ENCODE data around the gene SH2D5.

SH2D5 gene

DNA sequence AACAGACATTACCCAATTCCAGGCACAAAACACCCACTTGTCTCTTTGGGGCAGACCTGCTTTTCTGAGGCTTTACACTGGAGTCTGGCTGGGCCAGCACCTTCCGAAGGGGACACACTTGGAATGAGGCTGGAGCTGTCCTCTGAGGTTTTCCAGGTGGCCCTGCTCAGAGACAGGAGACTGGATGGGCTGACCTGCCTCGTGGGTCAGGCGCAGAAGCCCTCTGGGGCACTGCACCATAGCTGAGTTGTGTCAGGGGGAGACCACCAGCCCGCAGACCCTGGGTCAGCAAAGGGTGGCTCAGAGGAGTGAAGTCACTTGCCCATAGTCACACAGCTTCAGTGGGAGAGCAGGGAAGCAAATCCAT is 1.8 kb downstream of the SH2D5 start:
- H3K27me3 ChIP-seq (ENCODE audit: insufficient read depth, low read depth): peaks cover 55% of the 10 kb centered on the region
- H2AFZ ChIP-seq (ENCODE audit: low read depth): no peak overlapping the region
- no peak overlapping the region for H3K4me3 ChIP-seq (IDR thresholded peaks at IDR 0.05; ENCODE audit: insufficient read depth, low read depth, low read length)
- H3K27ac ChIP-seq: no peak overlapping the region
- no peaks in the 10 kb centered on the region for H3K79me2 ChIP-seq (ENCODE audit: insufficient read depth, low read depth)
- no peak overlapping the region; the same call in 1 of the 2 replicates for H3K4me2 ChIP-seq
- H3K36me3 ChIP-seq (ENCODE audit: insufficient read depth): no peaks in the 10 kb centered on the region
- no peaks in the 10 kb centered on the region for H4K20me1 ChIP-seq (ENCODE audit: insufficient read depth)
- no peak overlapping the region for H3K9ac ChIP-seq
- peaks cover 25% of the 10 kb centered on the region for H3K4me1 ChIP-seq (ENCODE audit: low read depth, poor library complexity, severe bottlenecking)
- TF ChIP-seq, protein P1, sequence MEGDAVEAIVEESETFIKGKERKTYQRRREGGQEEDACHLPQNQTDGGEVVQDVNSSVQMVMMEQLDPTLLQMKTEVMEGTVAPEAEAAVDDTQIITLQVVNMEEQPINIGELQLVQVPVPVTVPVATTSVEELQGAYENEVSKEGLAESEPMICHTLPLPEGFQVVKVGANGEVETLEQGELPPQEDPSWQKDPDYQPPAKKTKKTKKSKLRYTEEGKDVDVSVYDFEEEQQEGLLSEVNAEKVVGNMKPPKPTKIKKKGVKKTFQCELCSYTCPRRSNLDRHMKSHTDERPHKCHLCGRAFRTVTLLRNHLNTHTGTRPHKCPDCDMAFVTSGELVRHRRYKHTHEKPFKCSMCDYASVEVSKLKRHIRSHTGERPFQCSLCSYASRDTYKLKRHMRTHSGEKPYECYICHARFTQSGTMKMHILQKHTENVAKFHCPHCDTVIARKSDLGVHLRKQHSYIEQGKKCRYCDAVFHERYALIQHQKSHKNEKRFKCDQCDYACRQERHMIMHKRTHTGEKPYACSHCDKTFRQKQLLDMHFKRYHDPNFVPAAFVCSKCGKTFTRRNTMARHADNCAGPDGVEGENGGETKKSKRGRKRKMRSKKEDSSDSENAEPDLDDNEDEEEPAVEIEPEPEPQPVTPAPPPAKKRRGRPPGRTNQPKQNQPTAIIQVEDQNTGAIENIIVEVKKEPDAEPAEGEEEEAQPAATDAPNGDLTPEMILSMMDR (conservative IDR thresholded peaks at IDR 0.05; ENCODE audit: low read depth, low read length): no peak

DNA sequence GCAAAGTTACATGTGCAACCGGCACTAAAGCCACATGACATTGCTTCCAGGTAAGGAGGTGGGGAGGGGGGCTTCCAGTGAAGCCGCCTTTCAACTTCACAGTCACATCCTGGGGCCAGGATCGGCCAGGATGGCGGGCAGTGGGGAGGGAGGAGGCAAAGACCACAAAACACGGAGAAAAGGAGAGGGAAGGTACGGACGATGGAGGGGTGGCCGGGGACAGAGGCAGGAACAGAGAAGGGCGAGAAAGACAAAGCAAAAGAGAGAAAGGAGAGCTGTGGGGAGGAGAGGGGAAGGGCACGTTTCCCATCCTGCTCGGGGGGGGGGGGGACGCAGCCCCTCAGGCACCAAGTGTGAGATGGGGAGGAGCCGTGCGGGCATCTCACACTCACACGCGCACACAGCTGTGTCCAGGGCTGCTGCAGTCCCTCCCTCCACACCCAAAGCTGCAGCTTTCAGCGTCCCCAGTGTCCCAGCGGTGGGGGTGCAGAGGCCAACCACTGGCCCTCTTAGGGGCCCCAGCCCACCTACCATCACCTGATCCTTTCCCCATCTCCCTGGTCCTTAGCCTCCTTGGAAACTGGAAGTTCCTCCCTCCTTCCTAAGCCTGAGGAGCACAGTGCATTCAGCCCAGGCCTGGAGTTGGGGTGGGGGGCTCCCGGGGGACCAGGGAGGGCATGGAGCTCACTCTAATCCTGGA is 2.4 kb downstream of the SH2D5 start:
- Histone ChIP-seq H3K27me3 (ENCODE audit: insufficient read depth, low read depth) (peaks cover 60% of the 10 kb centered on the region), H4K20me1 (ENCODE audit: insufficient read depth) (no peaks in the 10 kb centered on the region), H3K4me1 (ENCODE audit: low read depth, poor library complexity, severe bottlenecking) (peaks cover 25% of the 10 kb centered on the region), H2AFZ (ENCODE audit: low read depth) (no peak overlapping the region), H3K4me3 (IDR thresholded peaks at IDR 0.05; ENCODE audit: insufficient read depth, low read depth, low read length) (no peak overlapping the region), H3K79me2 (ENCODE audit: insufficient read depth, low read depth) (no peaks in the 10 kb centered on the region), H3K36me3 (ENCODE audit: insufficient read depth) (no peaks in the 10 kb centered on the region), H3K4me2 (no peak overlapping the region), H3K9ac (no peak overlapping the region), H3K27ac (no peak overlapping the region)
- TF ChIP-seq, protein P1 (conservative IDR thresholded peaks at IDR 0.05; ENCODE audit: low read depth, low read length): no peak

DNA sequence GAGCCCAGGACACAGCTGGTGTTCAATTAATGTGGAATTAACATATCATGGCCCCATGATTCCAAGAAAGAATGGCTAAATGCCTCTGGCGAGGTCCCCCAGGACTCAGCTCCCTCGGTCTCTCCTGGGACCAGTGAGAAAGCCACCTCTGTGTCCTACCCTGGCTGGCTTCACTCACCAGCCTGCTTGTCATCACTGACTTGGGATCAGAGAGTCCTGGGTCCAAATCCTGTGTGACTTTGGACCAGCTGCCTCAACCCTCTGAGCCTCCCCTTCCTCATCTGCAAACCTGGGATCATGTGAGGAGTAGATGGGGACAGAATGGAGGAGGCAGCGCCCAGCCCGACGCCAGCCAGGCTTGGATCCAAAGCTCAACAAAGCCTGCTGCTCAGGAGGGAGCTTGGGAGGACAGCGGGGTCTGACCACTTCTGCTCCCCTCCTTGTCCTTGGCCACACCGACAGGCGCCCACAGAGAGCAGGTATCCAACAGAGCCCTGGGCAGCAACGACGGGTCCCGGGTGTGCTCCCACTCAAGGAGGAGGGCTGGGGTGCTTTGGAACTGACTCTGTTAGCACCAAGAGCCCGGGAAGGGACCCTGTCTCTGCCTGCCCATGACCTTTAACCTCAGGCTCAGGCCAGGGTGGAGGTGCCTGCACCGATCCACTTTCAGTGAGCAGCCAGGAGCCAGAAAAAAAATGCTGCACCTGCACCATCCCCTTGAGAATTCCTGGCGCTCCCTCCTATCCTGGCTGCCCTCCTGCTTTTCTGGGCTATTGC is 3.2 kb downstream of the SH2D5 start:
- H3K27ac ChIP-seq: no peak overlapping the region
- H3K4me3 ChIP-seq (IDR thresholded peaks at IDR 0.05; ENCODE audit: insufficient read depth, low read depth, low read length): no peak overlapping the region
- no peaks in the 10 kb centered on the region for H4K20me1 ChIP-seq (ENCODE audit: insufficient read depth)
- H2AFZ ChIP-seq (ENCODE audit: low read depth): no peak overlapping the region
- TF ChIP-seq, protein P1 (conservative IDR thresholded peaks at IDR 0.05; ENCODE audit: low read depth, low read length): no peak
- H3K36me3 ChIP-seq (ENCODE audit: insufficient read depth): no peaks in the 10 kb centered on the region
- peaks cover 64% of the 10 kb centered on the region for H3K27me3 ChIP-seq (ENCODE audit: insufficient read depth, low read depth)
- no peak overlapping the region for H3K4me2 ChIP-seq
- no peaks in the 10 kb centered on the region for H3K79me2 ChIP-seq (ENCODE audit: insufficient read depth, low read depth)
- peaks cover 22% of the 10 kb centered on the region for H3K4me1 ChIP-seq (ENCODE audit: low read depth, poor library complexity, severe bottlenecking)
- H3K9ac ChIP-seq: no peak overlapping the region

DNA sequence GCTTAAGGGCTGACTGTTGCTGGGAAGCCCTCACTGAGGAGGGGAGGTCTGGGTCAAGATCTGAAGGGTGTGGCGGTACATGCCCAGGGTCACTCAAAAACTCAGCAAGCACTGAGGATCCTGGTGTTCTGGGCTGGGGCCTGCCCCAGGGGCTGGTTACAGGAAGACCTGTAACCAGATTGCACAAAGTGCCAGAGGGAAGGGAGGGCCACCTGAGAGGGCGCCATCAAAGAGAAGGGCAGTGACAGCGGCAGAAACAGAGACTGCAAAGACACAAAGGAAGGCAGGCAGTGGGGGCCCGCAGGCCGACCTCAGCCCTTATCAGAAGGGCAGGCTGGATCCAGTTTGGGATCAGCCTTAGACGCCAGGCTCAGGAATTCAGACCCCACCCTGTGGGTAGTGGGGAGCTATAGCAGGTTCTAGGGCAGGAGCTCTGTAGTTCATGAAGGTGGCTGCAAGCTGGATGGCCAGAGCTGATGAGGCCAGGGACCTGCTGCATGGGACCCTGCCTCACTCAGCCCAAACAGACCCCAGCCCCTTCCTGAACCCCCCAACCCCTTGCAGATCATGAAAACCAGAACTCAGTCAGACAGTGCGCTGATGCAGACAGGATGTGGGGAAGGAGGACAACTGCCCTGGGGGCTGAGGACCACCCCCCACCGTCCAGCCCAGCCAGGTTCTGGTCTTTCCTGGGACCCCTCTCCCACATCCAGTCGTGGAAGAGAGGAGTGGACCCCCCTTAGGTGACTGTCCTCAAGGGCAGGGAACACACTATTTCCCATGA is 3.9 kb downstream of the SH2D5 start:
- Histone ChIP-seq H3K79me2 (ENCODE audit: insufficient read depth, low read depth) (no peaks in the 10 kb centered on the region), H3K27ac (no peak overlapping the region), H3K27me3 (ENCODE audit: insufficient read depth, low read depth) (peaks cover 64% of the 10 kb centered on the region), H3K36me3 (ENCODE audit: insufficient read depth) (no peaks in the 10 kb centered on the region), H3K4me2 (no peak overlapping the region), H2AFZ (ENCODE audit: low read depth) (no peak overlapping the region), H3K4me1 (ENCODE audit: low read depth, poor library complexity, severe bottlenecking) (peaks cover 15% of the 10 kb centered on the region), H3K9ac (no peak overlapping the region), H3K4me3 (IDR thresholded peaks at IDR 0.05; ENCODE audit: insufficient read depth, low read depth, low read length) (no peak overlapping the region), H4K20me1 (ENCODE audit: insufficient read depth) (no peaks in the 10 kb centered on the region)
- TF ChIP-seq, protein P1 (conservative IDR thresholded peaks at IDR 0.05; ENCODE audit: low read depth, low read length): no peak

All from KMS-11 (cell line).